NT2/D1 (cell line): ENCODE measurements around the gene KLF16.
"Not testable (repeated sequence)": the region's sequence is repeated elsewhere in the genome, so short reads cannot be mapped to it uniquely, and the experiment has no call there.

Experiments used
- DNase-seq: peaks from one replicate; pipeline ENCODE4 v3.0.0-alpha.2; 2011; ENCODE audit warnings: low read depth, low spot score
- H3K27me3 ChIP-seq: 2 replicates; pipeline ENCODE4 v1.6.0; 2011; ENCODE audit warnings: mild to moderate bottlenecking; ENCODE audit not compliant: insufficient read length, insufficient read depth
- H3K36me3 ChIP-seq: 2 replicates; pipeline ENCODE4 v1.6.1; 2011; ENCODE audit warnings: mild to moderate bottlenecking, low read length, mixed read lengths; ENCODE audit not compliant: insufficient read depth, insufficient read length
- H3K4me1 ChIP-seq: 2 replicates; pipeline ENCODE4 v1.5.1; 2011; ENCODE audit not compliant: insufficient read depth, insufficient read length
- H3K4me3 ChIP-seq: 2 replicates; pipeline ENCODE4 v1.5.1; 2011; ENCODE audit warnings: low read depth; ENCODE audit not compliant: insufficient read length
- H3K9ac ChIP-seq: 2 replicates; pipeline ENCODE4 v1.6.0; 2011; ENCODE audit warnings: low read depth; ENCODE audit not compliant: insufficient read length
- H3K9me3 ChIP-seq: 2 replicates; pipeline ENCODE4 v1.5.1; 2011; ENCODE audit warnings: mild to moderate bottlenecking, low read length; ENCODE audit not compliant: insufficient read depth
- SUZ12 ChIP-seq: IDR thresholded peaks from 2 replicates; pipeline ENCODE4 v1.6.1; 2011; ENCODE audit not compliant: insufficient read length, insufficient read depth; ENCODE audit errors: extremely low read depth
- YY1 ChIP-seq: IDR thresholded peaks from 2 replicates; pipeline ENCODE4 v1.6.1; 2011; ENCODE audit not compliant: insufficient read length, insufficient read depth
- ZNF274 ChIP-seq: IDR thresholded peaks from 2 replicates; pipeline ENCODE4 v1.6.1; 2011; ENCODE audit warnings: mild to moderate bottlenecking, low read depth, low read length

The KLF16 gene

DNA sequence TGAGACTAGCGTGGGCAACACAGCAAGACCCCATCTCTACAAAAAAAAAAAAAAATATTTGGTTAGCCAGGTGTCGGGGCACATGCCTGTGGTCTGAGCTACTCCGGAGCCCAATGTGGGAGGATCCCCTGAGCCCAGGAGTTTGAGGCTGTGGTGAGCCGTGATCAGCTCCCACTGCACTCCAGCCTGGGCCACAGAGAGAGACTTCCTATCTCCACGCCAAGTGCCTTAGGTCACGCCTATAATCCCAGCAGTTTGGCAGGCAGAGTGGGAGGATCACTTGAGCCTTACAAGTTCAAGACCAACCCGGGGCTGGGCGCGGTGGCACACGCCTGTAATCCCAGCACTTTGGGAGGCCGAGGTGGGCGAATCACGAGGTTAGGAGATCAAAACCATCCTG lies 33.1 kb upstream of the KLF16 start:
- H3K9ac ChIP-seq: no peak overlapping the region
- TF ChIP-seq SUZ12: no peak
- no peak for TF ChIP-seq ZNF274
- no peak for TF ChIP-seq YY1
- H3K36me3 ChIP-seq: no peaks in the 10 kb centered on the region
- H3K27me3 ChIP-seq: no peaks in the 10 kb centered on the region
- DNase-seq: no peak
- no peak overlapping the region for H3K4me3 ChIP-seq
- H3K9me3 ChIP-seq: no peaks in the 10 kb centered on the region
- peaks cover 5% of the 10 kb centered on the region for H3K4me1 ChIP-seq

DNA sequence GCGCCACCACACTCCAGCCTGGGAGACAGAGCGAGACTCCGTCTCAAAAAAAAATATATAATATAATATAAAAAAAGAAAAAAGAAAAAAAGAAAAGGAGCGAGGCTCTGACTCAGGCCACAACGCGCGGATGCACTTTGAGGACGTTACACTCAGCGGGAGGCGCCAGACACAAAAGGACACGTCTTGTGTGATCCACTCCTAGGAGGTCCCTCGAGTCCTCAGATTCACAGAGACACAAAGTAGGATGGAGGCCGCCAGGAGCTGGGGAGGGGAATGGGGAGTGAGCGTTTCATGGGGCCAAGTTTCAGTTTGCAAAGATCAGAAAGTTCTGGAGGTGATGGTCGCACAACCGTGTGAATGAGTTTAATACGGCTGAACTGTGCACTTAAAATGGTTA lies 30.4 kb upstream of the KLF16 start:
- no peaks in the 10 kb centered on the region for H3K9me3 ChIP-seq
- no peak for DNase-seq
- TF ChIP-seq ZNF274: no peak
- TF ChIP-seq SUZ12: no peak
- TF ChIP-seq YY1: no peak

DNA sequence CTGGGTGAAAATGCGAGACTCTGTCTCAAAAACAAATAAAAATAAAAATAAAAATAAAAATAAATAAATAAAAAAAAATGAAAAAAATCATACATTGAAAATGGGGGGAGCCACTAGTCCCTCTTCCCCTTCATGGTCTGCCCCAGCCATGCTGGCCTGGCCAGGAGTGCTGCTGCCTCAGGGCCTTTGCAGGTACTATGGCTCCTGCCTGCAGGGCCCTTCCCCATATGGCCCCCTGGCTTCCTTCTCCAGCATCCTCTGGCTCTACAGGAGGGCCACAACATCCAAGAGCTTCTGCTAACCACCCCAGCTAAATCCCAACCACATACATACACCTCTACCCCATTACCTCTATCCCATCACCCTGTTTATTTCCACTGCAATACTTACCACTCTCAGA lies 26.5 kb upstream of the KLF16 start:
- no peak for DNase-seq
- Histone ChIP-seq H3K9ac (no peak overlapping the region), H3K4me1 (peaks cover 5% of the 10 kb centered on the region), H3K9me3 (no peaks in the 10 kb centered on the region), H3K27me3 (no peaks in the 10 kb centered on the region), H3K36me3 (no peaks in the 10 kb centered on the region), H3K4me3 (no peak overlapping the region)
- TF ChIP-seq ZNF274 (no peak), SUZ12 (no peak), YY1 (no peak)

More for the DNA sequence above, 30.4 kb upstream of the KLF16 start:
- Histone ChIP-seq H3K36me3 (no peaks in the 10 kb centered on the region), H3K27me3 (no peaks in the 10 kb centered on the region), H3K4me1 (peaks cover 5% of the 10 kb centered on the region), H3K4me3 (no peak overlapping the region), H3K9ac (no peak overlapping the region)

DNA sequence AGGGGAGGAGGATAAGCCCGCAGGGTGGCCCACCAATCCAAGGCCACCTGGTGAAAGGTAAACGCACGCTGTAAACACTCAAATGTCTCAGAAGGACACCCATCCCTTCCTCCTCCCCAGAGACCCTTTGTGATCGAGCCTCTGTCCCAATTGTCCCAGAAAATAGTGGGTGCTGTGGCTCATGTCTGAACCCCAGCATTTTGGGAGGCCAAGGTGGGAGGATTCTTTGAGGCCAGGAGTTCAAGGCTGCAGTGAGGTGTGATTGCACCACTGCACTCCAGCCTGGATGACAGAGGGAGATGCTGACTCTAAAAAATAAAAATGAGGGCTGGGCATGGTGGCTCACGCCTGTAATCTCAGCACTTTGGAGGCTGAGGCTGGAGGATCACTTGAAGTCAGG lies 25.0 kb upstream of the KLF16 start:
- Histone ChIP-seq H3K9ac (peak overlapping the region; percentile 33), H3K4me3 (no peak overlapping the region), H3K4me1 (peaks cover 13% of the 10 kb centered on the region), H3K36me3 (no peaks in the 10 kb centered on the region), H3K9me3 (no peaks in the 10 kb centered on the region), H3K27me3 (no peaks in the 10 kb centered on the region)
- TF ChIP-seq YY1 (no peak), SUZ12 (no peak), ZNF274 (no peak)
- DNase-seq: no peak

DNA sequence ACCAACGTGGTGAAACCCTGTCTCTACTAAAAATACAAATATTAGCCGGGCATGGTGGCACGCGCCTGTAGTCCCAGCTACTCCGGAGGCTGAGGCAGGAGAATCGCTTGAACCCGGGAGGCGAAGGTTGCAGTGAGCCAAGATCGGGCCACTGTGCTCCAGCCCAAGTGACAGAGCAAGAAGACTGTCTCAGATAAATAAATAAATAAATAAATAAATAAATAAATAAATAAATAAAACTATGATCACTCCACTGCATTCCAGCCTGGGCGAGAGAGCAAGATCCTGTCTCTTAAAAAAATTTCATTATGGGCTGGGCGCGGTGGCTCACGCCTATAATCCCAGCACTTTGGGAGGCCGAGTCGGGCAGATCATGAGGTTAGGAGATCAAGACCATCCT lies 23.0 kb upstream of the KLF16 start:
- H3K36me3 ChIP-seq: peaks cover 12% of the 10 kb centered on the region
- peaks cover 21% of the 10 kb centered on the region for H3K4me1 ChIP-seq
- H3K9me3 ChIP-seq, H3K9ac ChIP-seq, DNase-seq, H3K4me3 ChIP-seq, H3K27me3 ChIP-seq: not testable (repeated sequence)

DNA sequence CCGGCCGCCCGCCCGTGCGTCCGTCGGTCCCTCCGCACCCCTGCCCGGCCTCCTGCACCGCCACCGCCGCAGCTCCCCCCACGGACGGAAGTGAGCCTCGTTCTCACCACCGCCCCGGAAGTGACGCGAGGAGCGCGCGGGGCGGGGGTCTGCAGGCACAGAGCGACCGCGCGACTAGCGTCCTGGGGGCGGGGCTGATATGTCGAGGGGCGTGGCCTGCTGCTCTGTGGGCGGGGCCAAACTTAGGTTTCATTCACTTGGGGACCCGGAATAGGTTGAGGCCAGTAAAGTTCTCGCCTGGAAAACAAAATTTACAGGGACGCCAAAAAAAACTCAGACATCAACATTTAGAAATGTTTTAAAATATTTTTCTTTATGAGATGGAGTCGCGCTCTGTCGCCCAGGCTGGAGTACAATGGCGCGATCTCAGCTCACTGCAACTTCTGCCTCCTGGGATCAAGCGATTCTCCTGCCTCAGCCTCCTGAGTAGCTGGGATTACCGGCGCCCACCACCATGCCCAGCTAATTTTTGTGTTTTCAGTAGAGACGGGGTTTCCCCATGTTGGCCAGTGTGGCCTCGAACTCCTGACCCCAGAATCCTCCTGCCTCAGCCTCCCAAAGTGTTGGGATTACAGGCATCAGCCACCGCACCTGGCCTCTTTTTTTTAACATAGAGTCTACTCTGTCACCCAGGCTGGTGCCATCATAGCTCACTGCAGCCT lies 22.2 kb upstream of the KLF16 start, which contains the start of gene ABHD17A:
Gene ABHD17A, minus strand, starts transcription at position 99 of the 722 bp plus-strand sequence. CDS start 3,930 bp downstream, outside the sequence.
- Histone ChIP-seq H3K9ac (peak within 1 kb of the TSS; percentile 99), H3K4me3 (peak within 1 kb of the TSS; percentile 97), H3K36me3 (peaks cover 17% of the 10 kb centered on the region), H3K4me1 (peaks cover 21% of the 10 kb centered on the region)
- not testable (repeated sequence) for H3K27me3 ChIP-seq, H3K9me3 ChIP-seq
- peak; percentile 91 for DNase-seq

DNA sequence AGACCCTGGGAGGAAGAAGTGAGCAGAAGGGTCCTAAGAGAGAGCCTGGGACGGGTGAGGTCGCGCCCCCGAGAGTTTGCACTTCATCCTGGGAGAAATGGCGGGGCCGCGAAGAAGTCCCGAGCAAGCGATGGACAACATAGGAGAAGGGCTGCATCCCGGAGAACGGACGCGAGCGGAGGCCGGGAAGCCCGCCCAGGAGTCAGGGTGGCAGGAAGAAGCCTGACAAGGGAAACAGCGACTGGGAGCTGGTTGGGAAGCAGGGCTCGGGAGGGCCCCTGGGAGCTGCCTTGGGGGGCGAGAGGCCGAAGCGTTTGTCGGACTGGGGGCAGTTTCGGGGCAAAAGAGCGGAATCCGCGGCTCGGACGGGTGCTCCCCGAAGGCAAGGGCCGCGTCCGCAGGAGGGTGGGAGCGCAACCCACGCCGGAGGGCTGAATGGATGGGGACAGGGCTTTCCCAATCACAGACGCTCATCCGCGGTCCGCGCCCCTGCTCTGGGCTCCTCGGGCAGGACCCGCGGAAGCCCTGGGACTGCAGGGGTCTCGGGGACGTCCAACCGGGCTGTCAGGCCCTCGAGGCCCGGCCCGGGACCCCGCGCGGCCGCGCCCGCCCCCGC lies 21.4 kb upstream of the KLF16 start:
- peak overlapping the region; percentile 99 for H3K9ac ChIP-seq
- peaks cover 21% of the 10 kb centered on the region for H3K4me1 ChIP-seq
- H3K9me3 ChIP-seq: no peaks in the 10 kb centered on the region
- H3K36me3 ChIP-seq: peaks cover 23% of the 10 kb centered on the region
- no peaks in the 10 kb centered on the region for H3K27me3 ChIP-seq
- DNase-seq: no peak
- TF ChIP-seq ZNF274 (no peak), SUZ12 (no peak), YY1 (no peak)
- H3K4me3 ChIP-seq: peak overlapping the region; percentile 97
